ENCODE results near the gene MCM7. TPM values are rescaled to one million over a fixed set of nuclear protein-coding genes. Genes with fewer than 3 reads are reported as not detected.

Gene MCM7
- total and polyA plus RNA-seq, 2 of the 13 experiments (the other 11 are each of a cell fraction or from before 2014, with no cell fraction given), result 84.5 to 214 TPM

- TF ChIP-seq, protein P1, sequence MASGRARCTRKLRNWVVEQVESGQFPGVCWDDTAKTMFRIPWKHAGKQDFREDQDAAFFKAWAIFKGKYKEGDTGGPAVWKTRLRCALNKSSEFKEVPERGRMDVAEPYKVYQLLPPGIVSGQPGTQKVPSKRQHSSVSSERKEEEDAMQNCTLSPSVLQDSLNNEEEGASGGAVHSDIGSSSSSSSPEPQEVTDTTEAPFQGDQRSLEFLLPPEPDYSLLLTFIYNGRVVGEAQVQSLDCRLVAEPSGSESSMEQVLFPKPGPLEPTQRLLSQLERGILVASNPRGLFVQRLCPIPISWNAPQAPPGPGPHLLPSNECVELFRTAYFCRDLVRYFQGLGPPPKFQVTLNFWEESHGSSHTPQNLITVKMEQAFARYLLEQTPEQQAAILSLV (CRISPR knock-in tag; IDR thresholded peaks at IDR 0.05; ENCODE audit: borderline replicate concordance), result peak; percentile 65; the same call in 1 of the 2 replicates
- TF ChIP-seq ZNF598 (CRISPR knock-in tag; IDR thresholded peaks at IDR 0.05; ENCODE audit: borderline replicate concordance) (0 out of 2 replicates have a peak, but pooled peaks have one; percentile 34), ZSCAN9 (CRISPR knock-in tag; IDR thresholded peaks at IDR 0.05; ENCODE audit: borderline replicate concordance) (peak; percentile 63; the same call in 1 of the 2 replicates), ZBTB14 (CRISPR knock-in tag; IDR thresholded peaks at IDR 0.05) (peak; percentile 69), ZNF772 (CRISPR knock-in tag; IDR thresholded peaks at IDR 0.05) (no peak), ZNF589 (CRISPR knock-in tag; conservative IDR thresholded peaks at IDR 0.05) (no peak), ZNF883 (CRISPR knock-in tag; IDR thresholded peaks at IDR 0.05; ENCODE audit: not compliant biosample characterization) (no peak), RBAK (CRISPR knock-in tag; IDR thresholded peaks at IDR 0.05) (no peak), ZNF24 (IDR thresholded peaks at IDR 0.05) (no peak), CAMTA2 (CRISPR knock-in tag; IDR thresholded peaks at IDR 0.05; ENCODE audit: borderline replicate concordance) (no peak; the same call in 1 of the 2 replicates), AKNA (CRISPR knock-in tag; IDR thresholded peaks at IDR 0.05; ENCODE audit: borderline replicate concordance) (no peak)
- TF ChIP-seq, protein P2, sequence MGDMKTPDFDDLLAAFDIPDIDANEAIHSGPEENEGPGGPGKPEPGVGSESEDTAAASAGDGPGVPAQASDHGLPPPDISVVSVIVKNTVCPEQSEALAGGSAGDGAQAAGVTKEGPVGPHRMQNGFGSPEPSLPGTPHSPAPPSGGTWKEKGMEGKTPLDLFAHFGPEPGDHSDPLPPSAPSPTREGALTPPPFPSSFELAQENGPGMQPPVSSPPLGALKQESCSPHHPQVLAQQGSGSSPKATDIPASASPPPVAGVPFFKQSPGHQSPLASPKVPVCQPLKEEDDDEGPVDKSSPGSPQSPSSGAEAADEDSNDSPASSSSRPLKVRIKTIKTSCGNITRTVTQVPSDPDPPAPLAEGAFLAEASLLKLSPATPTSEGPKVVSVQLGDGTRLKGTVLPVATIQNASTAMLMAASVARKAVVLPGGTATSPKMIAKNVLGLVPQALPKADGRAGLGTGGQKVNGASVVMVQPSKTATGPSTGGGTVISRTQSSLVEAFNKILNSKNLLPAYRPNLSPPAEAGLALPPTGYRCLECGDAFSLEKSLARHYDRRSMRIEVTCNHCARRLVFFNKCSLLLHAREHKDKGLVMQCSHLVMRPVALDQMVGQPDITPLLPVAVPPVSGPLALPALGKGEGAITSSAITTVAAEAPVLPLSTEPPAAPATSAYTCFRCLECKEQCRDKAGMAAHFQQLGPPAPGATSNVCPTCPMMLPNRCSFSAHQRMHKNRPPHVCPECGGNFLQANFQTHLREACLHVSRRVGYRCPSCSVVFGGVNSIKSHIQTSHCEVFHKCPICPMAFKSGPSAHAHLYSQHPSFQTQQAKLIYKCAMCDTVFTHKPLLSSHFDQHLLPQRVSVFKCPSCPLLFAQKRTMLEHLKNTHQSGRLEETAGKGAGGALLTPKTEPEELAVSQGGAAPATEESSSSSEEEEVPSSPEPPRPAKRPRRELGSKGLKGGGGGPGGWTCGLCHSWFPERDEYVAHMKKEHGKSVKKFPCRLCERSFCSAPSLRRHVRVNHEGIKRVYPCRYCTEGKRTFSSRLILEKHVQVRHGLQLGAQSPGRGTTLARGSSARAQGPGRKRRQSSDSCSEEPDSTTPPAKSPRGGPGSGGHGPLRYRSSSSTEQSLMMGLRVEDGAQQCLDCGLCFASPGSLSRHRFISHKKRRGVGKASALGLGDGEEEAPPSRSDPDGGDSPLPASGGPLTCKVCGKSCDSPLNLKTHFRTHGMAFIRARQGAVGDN (CRISPR knock-in tag; IDR thresholded peaks at IDR 0.05), result peak; percentile 93
- TF ChIP-seq, protein P3, sequence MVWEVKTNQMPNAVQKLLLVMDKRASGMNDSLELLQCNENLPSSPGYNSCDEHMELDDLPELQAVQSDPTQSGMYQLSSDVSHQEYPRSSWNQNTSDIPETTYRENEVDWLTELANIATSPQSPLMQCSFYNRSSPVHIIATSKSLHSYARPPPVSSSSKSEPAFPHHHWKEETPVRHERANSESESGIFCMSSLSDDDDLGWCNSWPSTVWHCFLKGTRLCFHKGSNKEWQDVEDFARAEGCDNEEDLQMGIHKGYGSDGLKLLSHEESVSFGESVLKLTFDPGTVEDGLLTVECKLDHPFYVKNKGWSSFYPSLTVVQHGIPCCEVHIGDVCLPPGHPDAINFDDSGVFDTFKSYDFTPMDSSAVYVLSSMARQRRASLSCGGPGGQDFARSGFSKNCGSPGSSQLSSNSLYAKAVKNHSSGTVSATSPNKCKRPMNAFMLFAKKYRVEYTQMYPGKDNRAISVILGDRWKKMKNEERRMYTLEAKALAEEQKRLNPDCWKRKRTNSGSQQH (CRISPR knock-in tag; IDR thresholded peaks at IDR 0.05; ENCODE audit: low read depth), result no peak
These were observed 51.5 kb downstream of the MCM7 start, which contains the start of gene ZSCAN21 (continued) for GRCh38 chr7:100049441-100050291.

All from HepG2 (cell line).